HL-60 (cell line): ENCODE data around the gene ULK2.

Experiments
- DNase-seq, 2 experiments: peaks; one replicate each; pipeline ENCODE4 v3.0.0-alpha.2; 2010 to 2020; ENCODE audit warnings: low read depth in 1 of 2, low spot score in 1 of 2
- H3K27ac ChIP-seq: fragments of 250-450 bp; sonication (Bioruptor Pico); replicated peaks from 2 replicates; pipeline ENCODE4 v1.5.1; 2020; ENCODE audit warnings: mild to moderate bottlenecking, moderate library complexity
- H3K27me3 ChIP-seq: fragments of 250-450 bp; sonication (Bioruptor Pico); 2 replicates; pipeline ENCODE4 v1.5.1; 2021; ENCODE audit warnings: mild to moderate bottlenecking, moderate library complexity; ENCODE audit not compliant: insufficient read depth, poor library complexity, severe bottlenecking
- H3K4me3 ChIP-seq: replicated peaks from 2 replicates; pipeline ENCODE4 v1.5.1; 2011; ENCODE audit warnings: mild to moderate bottlenecking, control low read depth, low read length; ENCODE audit not compliant: insufficient read depth
- CTCF ChIP-seq: IDR thresholded peaks from one replicate; pipeline ENCODE4 v1.5.1; 2011; ENCODE audit warnings: low read length, control low read depth, inconsistent platforms; ENCODE audit not compliant: insufficient read depth
- GABPA ChIP-seq: IDR thresholded peaks from 2 replicates; pipeline ENCODE4 v1.6.1; 2012; ENCODE audit warnings: low read depth
- POLR2AphosphoS5 ChIP-seq: IDR thresholded peaks from 2 replicates; pipeline ENCODE4 v1.6.1; 2012; ENCODE audit warnings: low read depth
- REST ChIP-seq: IDR thresholded peaks from 2 replicates; pipeline ENCODE4 v1.6.1; 2012; ENCODE audit warnings: low read depth; ENCODE audit not compliant: insufficient replicate concordance
- SPI1 ChIP-seq: IDR thresholded peaks from 2 replicates; pipeline ENCODE4 v1.6.1; 2012; ENCODE audit warnings: low read depth, mild to moderate bottlenecking, borderline replicate concordance

ULK2 gene

GRCh38 chr17:19729900-19730299 lies 137.8 kb downstream of the ULK2 start:
- Histone ChIP-seq H3K4me3 (no peak overlapping the region), H3K27me3 (no peaks in the 10 kb centered on the region), H3K27ac (no peak overlapping the region)
- DNase-seq: no peak
- TF ChIP-seq GABPA (no peak), POLR2AphosphoS5 (no peak), REST (no peak), CTCF (no peak), SPI1 (no peak)

- TF ChIP-seq POLR2AphosphoS5 (peak; percentile 34; the same call in 1 of the 2 replicates), GABPA (no peak), CTCF (no peak), SPI1 (no peak), REST (no peak)
- peak; percentile 36 to 54 for DNase-seq
- Histone ChIP-seq H3K27ac (peak overlapping the region; percentile 68), H3K27me3 (no peaks in the 10 kb centered on the region), H3K4me3 (no peak overlapping the region)
These were observed 139.6 kb downstream of the ULK2 start for GRCh38 chr17:19728084-19728495.

GRCh38 chr17:19727501-19728078 lies 140.1 kb downstream of the ULK2 start:
- no peak for TF ChIP-seq REST
- TF ChIP-seq CTCF: no peak
- no peak for TF ChIP-seq SPI1
- no peak for TF ChIP-seq POLR2AphosphoS5
- TF ChIP-seq GABPA: no peak
- peak in 1 of 2 experiments; percentile 32 for DNase-seq
- peak overlapping the region; percentile 68 for H3K27ac ChIP-seq
- no peaks in the 10 kb centered on the region for H3K27me3 ChIP-seq
- H3K4me3 ChIP-seq: no peak overlapping the region
